HepG2 (cell line): ENCODE measurements around the gene PAXIP1. TPM values are rescaled to one million over a fixed set of nuclear protein-coding genes. Genes with fewer than 3 reads are reported as not detected.

Experiments used
- ZBTB40 ChIP-seq, 2 experiments: fragments of 450-650 bp in 1 of 2; sonication (generic) in 1 of 2; formaldehyde crosslinking in 1 of 2; IDR thresholded peaks; 2 replicates each; pipeline versions ENCODE4 v1.6.1 to v1.8.0; 2016 to 2022; ENCODE audit warnings: antibody characterized with exemption in 1 of 2, mild to moderate bottlenecking in 1 of 2, missing genetic modification reagents in 1 of 2
- ZKSCAN5 ChIP-seq: sonication (generic); formaldehyde crosslinking; IDR thresholded peaks from 2 replicates; pipeline ENCODE4 v1.5.1; 2020; ENCODE audit warnings: mild to moderate bottlenecking, missing genetic modification reagents
- polyA plus RNA-seq, 8 experiments: library from polyadenylated mRNA; depleted of rRNA in 3 of 8; stranded (reverse) in 7 of 8; unstranded in 1 of 8; fragments of >200 nt; fragmentation: Illumina TruSeq in 4 of 8; extraction: Trizol in 4 of 8; gene quantifications; 2 replicates each; pipeline versions ENCODE4 v1.2.1 to v1.2.3, GENCODE V29; 2011 to 2016; ENCODE audit warnings: low read depth in 4 of 8, missing spikeins in 1 of 8, mixed read lengths in 1 of 8; ENCODE audit not compliant: insufficient read depth in 1 of 8
- total RNA-seq, 5 experiments: library from RNA; depleted of rRNA; stranded (reverse); fragments of >200 nt; fragmentation: Illumina TruSeq; extraction: Trizol; gene quantifications; 2 replicates each; pipeline ENCODE4 v1.2.3, GENCODE V29; 2016; ENCODE audit warnings: low read depth in 1 of 5

PAXIP1 gene
- total and polyA plus RNA-seq, 2 of the 13 experiments (the other 11 are each of a cell fraction or from before 2014, with no cell fraction given) = 11.6 to 16.2 TPM

GRCh38 chr7:154973381-154973780 lies 29.5 kb downstream of the PAXIP1 start (continued):
- TF ChIP-seq ZBTB40 (IDR thresholded peaks at IDR 0.05) (no peak), ZBTB40 (CRISPR knock-in tag; IDR thresholded peaks at IDR 0.05) (no peak), ZKSCAN5 (CRISPR knock-in tag) (no peak)
